ELR (cell line): ENCODE measurements around the gene HAUS8.
"Not testable (repeated sequence)": the region's sequence is repeated elsewhere in the genome, so short reads cannot be mapped to it uniquely, and the experiment has no call there.

ENCODE experiments used
- DNase-seq: peaks from one replicate; pipeline ENCODE4 v3.0.0-alpha.2; 2015; ENCODE audit warnings: low read depth

HAUS8 gene, protein sequence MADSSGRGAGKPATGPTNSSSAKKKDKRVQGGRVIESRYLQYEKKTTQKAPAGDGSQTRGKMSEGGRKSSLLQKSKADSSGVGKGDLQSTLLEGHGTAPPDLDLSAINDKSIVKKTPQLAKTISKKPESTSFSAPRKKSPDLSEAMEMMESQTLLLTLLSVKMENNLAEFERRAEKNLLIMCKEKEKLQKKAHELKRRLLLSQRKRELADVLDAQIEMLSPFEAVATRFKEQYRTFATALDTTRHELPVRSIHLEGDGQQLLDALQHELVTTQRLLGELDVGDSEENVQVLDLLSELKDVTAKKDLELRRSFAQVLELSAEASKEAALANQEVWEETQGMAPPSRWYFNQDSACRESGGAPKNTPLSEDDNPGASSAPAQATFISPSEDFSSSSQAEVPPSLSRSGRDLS

DNA sequence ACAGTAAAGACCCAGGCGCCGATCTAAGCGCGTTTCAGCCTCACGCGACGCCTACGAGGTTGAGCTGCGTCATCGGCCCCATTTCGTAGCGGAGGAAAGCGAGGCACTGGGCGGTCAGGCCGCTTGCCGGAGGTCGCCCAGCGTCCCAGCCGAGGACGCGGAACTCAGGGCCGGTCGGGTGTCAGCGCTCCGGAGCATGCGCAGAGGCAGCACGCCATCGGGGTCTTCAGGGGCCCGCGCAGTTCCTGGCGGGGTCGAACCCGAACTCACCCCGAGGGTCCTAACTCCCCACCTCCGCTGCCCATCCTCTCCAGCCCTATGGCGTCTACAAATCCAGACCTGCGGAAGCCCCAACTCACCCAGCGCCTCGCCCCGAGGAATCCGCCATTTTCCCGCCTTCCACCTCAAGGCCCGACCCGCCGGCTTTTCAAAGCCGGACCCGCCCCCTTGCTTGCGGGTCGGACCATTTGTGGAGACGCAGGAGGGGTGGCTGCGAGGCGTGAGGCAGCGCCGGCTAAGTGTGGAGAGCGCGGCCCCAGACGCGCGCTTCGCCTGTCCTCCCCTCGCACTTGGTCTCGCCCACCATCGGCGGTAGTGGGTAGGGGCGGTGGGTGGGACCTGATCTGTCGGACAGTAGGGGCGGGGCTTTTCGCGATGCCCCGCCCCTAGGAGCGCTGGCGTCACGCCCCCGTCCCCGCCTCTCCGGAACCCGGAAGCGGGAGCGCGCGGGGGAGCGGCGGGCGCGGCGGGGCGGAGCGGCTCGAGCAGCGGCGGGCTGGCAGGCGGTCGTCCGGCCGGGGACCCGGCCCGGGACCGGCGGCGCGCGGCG, at the start of gene HAUS8, which contains the start of gene MYO9B:
TSS of gene HAUS8 (minus strand) at position 418 of the 829 bp plus-strand sequence. CDS start at position 388, 30 bp downstream.
TSS of gene MYO9B (plus strand) at position 743 of the 829 bp plus-strand sequence. CDS start 25,941 bp downstream, outside the sequence.
- peak; percentile 99 for DNase-seq

DNA sequence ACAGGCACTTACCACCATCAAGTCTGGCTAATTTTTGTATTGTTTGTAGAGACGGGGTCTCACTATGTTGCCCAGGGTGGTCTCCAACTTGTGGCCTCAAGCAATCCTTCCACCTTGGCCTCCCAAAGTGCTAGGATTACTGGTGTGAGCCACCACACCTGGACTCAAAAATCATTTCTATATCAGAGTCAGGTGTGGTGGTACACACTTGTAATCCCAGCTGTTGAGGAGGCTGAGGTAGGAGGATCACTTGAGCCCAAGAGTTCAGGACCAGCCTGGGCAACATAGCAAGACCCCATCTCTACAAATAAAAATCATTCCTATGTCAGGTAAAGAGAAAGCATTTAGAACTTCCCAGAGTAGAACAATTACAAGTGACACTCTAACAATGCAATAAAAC, 48.8 kb upstream of the HAUS8 start:
- DNase-seq, result no peak

DNA sequence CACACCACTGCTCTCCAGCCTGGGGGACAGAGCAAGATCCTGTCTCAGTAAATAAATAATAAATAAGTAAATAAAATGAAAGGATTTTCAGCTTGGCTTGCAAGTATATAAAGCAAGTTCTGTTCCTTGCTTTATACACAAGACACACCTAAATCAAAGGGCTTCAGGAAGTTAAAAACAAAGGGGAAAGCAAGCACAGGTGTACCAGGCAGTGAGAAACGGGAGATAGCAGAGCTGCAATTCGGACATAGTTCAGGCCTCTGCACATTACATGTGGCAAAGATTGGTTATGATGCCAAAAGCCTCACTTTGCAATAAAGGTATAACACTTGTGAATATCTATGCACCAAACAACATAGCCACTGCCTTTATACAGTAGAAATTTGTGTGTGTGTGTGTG, 47.8 kb upstream of the HAUS8 start:
- DNase-seq, result no peak

DNA sequence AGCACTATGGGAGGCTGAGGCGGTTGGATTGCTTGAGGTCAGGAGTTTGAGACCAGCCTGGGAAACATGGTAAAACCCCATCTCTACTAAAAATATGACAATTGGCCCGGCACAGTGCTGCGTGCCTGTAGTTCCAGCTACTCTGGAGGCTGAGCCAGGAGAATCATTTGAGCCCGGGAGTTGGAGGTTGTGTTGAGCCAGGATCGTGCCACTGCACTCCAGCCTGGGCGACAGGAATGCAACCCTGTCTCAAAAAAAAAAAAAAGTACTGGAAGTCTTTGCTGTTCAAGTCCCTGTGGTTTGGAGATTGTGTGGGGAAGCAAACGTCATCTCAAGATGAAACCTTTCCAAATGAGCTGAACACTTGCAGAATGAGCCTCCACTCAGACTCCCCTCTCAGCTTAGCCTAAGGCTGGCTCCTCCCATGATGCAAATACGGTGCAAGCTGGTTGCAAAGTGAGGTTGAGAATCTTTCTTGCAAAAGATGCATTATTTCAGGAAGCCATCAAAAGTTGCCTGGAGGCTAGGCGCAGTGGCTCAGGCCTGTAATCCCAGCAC, 46.6 kb upstream of the HAUS8 start:
- DNase-seq, result no peak

DNA sequence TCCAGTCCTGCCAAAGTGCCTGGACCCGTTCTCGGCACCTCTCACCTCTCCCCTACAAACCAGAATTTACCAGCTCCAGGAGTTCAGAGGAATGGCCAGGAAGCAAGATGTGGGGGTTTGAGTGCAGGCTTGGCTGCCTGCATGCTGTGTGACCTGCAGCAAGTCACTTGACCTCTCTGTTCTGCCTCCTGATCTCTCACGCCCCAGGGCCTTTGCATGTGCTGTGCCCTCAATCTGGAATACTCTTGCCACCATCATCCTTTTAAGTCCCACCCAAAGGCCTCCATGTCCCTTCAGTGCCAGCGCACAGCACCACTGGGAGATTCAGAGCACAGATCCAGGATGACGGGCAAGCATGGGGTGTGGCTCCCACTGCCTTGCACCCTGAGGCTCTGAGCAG, 43.7 kb upstream of the HAUS8 start:
- no peak for DNase-seq

DNA sequence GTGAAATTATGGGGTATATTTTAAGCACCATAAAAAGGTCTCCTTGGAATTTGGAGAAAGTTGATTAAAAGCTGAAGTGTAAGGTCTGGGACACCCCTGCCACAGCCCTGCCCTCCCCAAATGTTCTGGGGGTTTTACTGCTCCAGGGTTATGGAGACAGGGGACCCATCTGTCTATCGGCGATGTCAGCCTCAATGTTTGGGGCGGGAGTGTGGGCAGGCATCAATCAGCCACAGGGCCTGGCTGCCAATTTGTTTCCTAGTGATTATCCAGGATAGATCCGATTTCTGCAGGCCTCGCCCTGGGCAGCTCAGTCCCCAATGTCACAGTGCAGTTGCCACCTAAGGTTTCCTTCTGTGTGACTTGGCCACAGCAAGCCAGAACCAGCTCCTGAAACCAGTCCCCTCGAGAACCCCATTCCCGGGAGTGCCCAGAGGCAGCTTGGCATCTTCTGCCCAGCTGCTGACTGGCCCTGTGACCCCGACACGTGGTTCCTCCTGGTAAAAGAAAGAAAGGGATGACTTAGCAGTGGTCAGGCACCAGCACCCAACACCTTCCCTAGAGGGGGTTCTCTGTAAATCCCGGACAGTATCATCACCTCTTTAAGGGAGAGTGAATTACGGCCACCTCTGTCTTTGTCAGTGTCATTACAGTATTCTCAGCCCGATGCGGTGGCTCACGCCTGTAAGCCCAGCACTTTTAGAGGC, 41.9 kb upstream of the HAUS8 start:
- no peak for DNase-seq

DNA sequence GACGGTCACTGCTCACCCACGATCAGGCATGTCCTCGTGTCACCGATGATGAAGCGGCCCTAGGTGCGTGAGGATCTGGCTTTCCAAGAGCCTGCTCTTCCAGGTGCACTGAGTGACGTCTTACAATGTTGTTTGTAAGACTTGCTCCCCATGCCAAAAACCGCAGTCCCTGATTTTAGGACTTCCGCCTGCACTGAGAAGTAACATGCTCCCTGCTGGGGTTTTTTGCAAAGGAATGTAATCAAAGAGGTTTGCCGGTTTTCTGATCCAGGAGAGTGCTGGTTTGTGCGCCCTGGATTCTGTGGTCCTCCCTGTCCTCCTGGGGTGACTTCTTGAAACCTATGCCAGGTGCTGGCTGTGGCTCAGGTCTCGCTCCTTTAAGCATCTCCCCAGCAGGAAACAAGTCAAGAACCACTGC, 39.2 kb upstream of the HAUS8 start:
- DNase-seq, result no peak

DNA sequence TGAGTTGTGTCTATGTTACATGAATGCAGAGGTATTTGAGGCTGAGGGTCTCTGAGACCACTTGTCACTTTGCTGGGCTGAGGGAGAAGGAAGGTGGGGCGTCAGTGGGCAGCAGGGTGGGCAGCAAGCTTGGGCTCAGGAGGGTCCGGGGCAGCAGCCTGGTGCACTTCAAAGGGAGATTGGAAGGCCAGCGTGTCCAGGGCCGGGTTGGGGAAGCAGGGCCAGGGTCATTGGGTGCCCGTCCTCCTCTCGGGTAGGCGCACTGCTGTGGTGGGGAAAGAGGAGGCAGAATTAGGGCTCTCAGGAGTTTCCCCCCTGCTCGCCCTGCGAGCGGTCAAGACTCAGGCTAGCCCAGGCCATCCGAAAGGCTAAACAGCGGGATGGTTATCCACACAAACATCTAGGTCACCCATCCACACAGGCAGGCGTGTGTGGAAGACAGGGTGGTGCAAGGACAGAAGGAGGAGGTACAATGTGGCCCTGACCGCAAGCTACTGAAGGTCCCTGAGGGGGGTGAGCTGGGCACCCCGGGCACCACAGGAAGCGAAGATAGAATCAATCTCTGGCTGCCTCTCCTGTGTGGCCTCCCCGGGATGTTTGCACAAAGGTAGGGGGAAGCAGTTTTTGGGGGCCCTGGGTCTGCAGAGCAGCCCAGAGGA, 38.0 kb upstream of the HAUS8 start:
- DNase-seq, result no peak

DNA sequence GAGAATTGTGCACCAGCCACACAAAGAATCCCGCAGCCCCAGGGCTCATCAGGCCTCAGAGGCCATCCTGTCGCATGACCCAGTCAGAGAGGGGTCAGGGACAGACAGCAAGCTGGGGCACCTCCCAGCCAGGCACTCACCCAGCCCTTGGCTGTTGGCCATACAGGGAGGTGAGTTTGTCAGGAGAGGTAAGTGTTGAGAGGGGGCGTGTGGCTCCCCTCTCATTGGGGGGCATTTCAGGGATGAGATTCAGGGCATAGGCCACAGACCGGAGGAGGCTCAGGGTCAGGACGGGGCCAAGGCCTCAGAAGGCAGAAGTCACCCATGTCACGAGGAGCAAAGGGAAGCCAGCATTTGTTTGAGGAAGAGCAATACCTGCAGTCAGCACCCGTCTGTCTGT, 37.4 kb upstream of the HAUS8 start:
- DNase-seq, result no peak

DNA sequence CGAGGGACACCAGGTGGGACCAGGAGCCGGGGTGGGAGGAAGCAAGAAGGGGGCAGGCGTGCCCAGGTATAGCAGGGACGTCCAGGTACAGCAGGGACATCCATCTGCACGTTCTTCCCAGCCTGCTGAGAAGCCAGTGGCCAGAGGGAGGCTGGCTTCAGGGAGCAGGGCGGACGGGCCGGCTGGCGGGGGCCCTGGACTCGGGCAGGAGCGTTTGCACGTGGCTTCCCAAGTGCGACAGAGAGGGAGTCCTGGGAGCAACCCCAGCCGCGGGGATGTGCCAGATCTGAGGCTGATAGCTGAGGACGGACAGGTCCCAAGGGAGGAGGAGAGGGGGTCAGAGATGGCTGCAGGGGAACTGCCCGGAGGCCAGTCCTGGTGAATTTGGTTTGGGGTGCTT, 37.0 kb upstream of the HAUS8 start:
- no peak for DNase-seq

DNA sequence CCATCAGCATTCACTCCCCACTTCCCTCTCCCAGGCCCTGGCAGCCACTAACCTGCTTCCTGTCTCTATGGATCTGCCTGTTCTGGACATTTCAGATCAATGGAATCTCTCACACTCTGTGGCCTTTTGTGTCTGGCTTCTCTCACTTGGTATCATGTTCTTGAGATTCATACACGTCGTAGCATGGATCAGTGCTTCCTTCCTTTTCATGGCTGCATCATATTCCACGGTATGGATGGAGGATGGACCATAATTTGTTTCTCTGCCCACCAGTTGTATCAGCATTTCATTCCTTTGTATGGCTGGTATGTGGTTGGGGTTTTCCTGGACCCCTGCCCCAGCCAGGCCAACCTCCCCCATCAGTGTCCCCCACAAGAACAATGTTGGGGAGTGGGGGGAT, 36.5 kb upstream of the HAUS8 start:
- no peak for DNase-seq

DNA sequence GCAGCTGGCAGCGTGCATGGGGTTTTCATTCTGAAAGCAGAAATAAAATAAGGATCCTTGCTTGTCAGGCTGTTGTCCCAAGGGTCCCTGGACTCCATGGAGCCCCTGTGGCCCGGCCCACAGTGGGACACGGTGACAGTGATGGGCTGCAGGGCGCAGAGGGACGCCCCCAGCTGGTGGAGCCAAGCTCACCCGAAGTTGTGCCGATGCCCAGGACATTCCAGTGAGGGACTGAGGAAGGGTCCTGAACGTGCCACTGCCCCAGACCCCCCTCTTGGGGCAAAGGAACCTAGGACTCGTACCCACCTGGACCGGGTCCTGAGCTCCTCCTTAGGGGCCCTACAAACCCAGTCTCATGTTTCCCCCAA, 35.3 kb upstream of the HAUS8 start:
- no peak for DNase-seq

DNA sequence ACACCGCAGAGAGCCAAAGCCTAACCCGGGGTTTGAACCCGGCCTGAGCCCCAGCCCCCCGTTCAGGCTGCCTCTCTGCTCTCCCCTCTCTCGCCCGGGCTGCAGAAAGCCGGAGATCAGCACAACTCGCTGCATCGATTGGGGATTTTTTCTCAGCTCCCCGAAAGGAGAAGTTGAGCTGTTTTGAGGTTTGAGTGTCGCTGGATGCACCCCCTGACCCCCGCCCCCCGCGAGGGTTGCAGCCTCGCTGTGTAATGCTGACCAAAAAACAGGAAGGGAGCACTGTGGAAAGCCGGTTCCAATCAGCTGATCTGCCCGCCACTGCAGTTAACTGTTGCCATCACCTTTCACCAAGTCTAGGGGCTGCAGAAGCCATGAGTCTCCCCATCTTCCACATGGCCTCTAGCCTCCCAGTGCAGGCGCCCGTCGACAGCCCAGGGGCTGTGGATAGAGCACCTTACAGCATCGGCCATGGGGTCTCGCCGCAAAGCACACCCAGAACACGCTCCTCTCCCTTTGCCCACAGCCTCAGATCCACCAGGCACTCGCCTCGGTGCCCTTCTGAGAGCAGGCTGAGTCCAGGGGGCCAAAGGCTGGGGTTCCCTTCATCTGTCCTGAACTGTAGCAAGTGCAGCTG, 34.8 kb upstream of the HAUS8 start:
- no peak for DNase-seq

DNA sequence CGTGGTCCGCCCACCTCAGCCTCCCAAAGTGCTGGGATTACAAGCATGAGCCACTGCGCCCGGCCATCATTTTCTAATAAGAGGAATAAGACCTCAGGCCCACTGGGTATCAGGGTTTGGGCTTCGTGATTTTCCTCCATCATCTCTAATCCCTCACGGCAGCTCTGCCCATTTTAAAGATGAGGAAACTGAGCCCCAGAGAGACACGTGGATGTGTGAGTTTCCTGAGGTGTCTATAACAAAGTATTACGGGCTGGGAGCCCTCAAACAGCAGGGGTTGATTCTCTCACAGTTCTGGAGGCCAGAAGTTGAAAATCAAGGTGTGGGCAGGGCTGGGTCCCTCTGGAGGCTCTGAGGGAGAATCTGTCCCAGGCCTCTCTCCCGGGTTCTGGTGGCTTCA, 34.0 kb upstream of the HAUS8 start:
- no peak for DNase-seq

DNA sequence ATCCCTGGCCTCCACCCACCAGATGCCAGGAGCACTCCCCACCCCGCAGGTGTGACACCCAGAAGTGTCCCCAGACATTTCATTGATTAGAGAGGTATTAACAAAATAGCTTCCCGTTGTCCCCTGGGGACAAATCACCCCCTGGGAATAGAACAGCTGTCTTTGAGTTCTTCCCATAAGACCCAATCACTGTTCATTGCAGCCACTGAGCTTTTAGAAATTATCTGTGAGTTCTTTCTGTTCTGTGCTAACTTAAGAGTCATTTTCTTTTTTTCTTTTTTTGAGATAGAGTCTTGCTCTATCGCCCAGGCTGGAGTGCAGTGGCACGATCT, 33.2 kb upstream of the HAUS8 start:
- no peak for DNase-seq

DNA sequence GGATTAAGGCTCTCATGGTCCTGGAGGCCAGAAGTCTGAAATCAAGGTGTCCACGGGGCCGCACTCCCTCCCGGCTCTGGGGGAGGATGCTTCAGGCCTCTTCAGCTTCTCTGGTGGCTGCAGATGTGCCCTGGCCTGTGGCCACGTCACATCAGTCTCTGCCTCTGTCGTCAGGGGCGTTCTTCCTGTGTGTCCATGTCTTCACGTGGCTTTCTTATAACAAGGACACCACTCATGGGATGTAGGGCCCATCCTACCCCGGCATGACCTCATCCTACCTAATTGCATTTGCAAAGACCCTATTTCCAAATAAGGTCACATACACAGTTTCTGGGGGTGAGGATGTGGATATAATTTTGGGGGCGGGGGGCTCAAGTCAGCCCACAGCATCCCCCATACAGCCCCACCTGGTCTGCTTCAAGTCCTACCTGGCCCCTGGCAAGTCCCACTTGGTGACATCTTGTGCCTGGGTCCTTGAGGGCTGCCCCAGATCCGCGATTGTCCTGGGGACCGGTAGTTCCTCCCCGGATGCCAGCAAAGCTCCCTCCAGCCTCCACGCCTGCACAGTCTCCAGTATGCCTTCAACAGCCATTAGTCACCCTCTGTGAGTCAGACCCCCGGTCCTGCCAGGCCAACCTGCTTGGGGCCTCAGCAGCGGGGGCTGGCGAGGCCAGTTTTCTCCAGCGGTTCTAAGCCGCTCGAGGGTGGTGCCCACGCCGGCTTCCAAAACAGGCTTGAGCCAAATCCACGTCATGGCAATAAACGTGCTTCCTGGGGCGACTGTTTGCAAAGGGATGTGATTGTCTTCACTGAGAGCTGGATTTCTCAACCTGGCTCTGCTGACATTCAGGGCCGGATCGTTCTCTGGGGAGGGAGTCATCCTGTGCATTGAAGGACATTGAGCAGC, 32.5 kb upstream of the HAUS8 start:
- peak; percentile 98 for DNase-seq

DNA sequence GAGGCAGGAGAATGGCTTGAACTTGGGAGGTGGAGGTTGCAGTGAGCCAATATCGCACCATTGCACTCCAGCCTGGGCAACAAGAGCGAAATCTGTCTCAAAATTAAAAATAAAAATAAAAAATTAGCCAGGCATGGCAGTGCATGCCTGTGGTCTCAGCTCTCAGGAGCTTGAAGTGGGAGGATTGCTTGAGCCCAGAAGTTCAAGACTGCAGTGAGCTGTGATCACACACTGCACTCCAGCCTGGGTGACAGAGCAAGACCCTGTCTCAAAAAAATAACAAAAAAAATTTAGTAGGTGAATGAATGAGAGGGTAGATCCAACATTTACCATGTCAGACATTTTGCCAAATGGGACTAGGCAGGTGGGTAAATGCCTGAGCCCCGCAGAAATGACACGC, 31.7 kb upstream of the HAUS8 start:
- not testable (repeated sequence) for DNase-seq

DNA sequence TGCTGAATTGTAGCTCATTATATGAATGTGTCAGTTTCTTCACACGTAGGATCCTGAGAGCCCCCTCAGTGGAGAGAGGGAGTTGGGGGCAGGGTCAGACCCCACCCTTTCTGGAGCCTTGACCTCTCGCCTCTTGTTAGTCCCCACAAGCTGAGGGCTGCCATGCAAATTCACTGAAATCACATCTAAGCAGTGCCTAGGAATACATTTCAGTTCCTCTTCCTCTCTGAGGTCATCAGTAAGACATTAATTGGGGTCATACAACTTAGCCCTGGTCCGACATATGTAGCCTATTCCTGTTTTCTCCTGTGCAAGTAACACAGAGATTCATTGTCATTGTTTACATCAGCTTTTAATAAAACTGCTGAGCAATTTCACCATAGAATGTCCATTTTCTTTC, 30.3 kb upstream of the HAUS8 start:
- no peak for DNase-seq

DNA sequence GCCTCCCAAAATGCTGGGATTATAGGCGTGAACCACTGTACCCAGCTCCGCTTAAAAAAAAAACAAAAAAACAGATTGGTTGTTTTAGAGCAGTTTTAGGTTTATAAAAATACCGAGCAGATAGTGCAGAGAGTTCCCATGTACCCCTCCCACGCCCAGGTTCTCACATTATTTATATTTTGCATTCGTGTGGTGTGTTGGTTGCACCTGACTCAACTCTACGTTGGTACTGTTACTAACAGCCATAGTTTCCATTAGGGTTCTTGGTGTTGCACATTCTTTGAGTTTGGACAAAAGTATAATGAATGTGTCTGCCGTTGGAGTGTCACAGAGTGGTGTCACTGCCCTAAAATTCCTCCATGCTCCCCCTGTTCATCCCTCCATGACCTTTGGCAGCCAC, 29.4 kb upstream of the HAUS8 start:
- no peak for DNase-seq

DNA sequence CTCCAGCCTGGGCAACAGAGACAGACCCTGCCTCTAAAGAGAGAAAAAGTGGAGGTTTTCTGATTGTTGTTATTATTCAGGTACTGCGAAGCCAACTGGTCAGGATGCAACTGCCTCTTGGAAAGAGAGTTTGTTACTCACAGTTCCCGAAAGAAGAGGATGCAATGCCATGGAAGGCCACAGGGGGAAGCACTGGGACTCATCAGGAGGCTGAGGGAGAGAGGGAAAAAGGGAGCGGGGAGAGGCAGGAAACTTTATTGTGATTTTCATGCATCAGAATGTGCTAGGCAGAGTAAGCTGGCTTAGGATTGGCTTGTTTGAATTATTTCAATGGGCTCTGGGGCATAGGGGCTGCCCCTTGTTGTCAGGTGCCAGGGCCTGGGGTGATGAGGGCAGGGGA, 27.9 kb upstream of the HAUS8 start:
- DNase-seq, result peak; percentile 77
